Raji (cell line): ENCODE data around the gene MTHFR.

Experiments
- POLR2A ChIP-seq: IDR thresholded peaks from 2 replicates; pipeline ENCODE4 v1.6.1; 2011; ENCODE audit warnings: low read depth, low read length, control low read depth; ENCODE audit not compliant: insufficient read depth

The MTHFR gene

GRCh38 chr1:11780380-11781147, 25.2 kb downstream of the MTHFR start:
- no peak for TF ChIP-seq POLR2A

GRCh38 chr1:11779715-11780379, 25.9 kb downstream of the MTHFR start:
- TF ChIP-seq POLR2A = no peak

GRCh38 chr1:11778844-11779623, 26.7 kb downstream of the MTHFR start:
- TF ChIP-seq POLR2A = no peak

- TF ChIP-seq POLR2A = no peak
Observed at GRCh38 chr1:11778336-11778735, 27.4 kb downstream of the MTHFR start.

- no peak for TF ChIP-seq POLR2A
Observed at GRCh38 chr1:11777658-11778322, 28.0 kb downstream of the MTHFR start.

GRCh38 chr1:11774753-11775152, 31.0 kb downstream of the MTHFR start:
- TF ChIP-seq POLR2A = no peak

GRCh38 chr1:11772458-11772857, 33.3 kb downstream of the MTHFR start:
- TF ChIP-seq POLR2A = peak; percentile 26; the same call in 1 of the 2 replicates

- no peak for TF ChIP-seq POLR2A
Observed at GRCh38 chr1:11771481-11772043, 34.2 kb downstream of the MTHFR start.

GRCh38 chr1:11770011-11770410, 35.8 kb downstream of the MTHFR start:
- TF ChIP-seq POLR2A = no peak

- TF ChIP-seq POLR2A = no peak
Observed at GRCh38 chr1:11769274-11769673, 36.5 kb downstream of the MTHFR start.

- TF ChIP-seq POLR2A = no peak
Observed at GRCh38 chr1:11768821-11769220, 36.9 kb downstream of the MTHFR start.

- no peak for TF ChIP-seq POLR2A
Observed at GRCh38 chr1:11767922-11768704, 37.7 kb downstream of the MTHFR start.

GRCh38 chr1:11766429-11766776, 39.4 kb downstream of the MTHFR start:
- TF ChIP-seq POLR2A = no peak
